Epithelial cell of esophagus (primary cell): Measurements from ENCODE around the gene KIAA1217.
A peak's percentile ranks its signal among the peaks of the same experiment; 100 is the strongest.

Experiments
- DNase-seq: peaks from one replicate; pipeline ENCODE4 v3.0.0; 2010; ENCODE audit warnings: low read depth
- H3K4me3 ChIP-seq: 2 replicates; pipeline ENCODE4 v1.5.1; 2011; ENCODE audit warnings: mild to moderate bottlenecking, low read length, control low read depth
- TF ChIP-seq, protein P1 (sequence below): IDR thresholded peaks from 2 replicates; pipeline ENCODE4 v1.5.1; 2011; ENCODE audit warnings: low read depth, mild to moderate bottlenecking, low read length, control low read depth, inconsistent platforms; ENCODE audit not compliant: insufficient read depth; ENCODE audit errors: missing control alignments

KIAA1217 gene

GRCh38 chr10:24358022-24358421 lies 149.1 kb downstream of the KIAA1217 start:
- no peak for DNase-seq
- no peak overlapping the region for H3K4me3 ChIP-seq
- TF ChIP-seq, protein P1, sequence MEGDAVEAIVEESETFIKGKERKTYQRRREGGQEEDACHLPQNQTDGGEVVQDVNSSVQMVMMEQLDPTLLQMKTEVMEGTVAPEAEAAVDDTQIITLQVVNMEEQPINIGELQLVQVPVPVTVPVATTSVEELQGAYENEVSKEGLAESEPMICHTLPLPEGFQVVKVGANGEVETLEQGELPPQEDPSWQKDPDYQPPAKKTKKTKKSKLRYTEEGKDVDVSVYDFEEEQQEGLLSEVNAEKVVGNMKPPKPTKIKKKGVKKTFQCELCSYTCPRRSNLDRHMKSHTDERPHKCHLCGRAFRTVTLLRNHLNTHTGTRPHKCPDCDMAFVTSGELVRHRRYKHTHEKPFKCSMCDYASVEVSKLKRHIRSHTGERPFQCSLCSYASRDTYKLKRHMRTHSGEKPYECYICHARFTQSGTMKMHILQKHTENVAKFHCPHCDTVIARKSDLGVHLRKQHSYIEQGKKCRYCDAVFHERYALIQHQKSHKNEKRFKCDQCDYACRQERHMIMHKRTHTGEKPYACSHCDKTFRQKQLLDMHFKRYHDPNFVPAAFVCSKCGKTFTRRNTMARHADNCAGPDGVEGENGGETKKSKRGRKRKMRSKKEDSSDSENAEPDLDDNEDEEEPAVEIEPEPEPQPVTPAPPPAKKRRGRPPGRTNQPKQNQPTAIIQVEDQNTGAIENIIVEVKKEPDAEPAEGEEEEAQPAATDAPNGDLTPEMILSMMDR: no peak

DNA sequence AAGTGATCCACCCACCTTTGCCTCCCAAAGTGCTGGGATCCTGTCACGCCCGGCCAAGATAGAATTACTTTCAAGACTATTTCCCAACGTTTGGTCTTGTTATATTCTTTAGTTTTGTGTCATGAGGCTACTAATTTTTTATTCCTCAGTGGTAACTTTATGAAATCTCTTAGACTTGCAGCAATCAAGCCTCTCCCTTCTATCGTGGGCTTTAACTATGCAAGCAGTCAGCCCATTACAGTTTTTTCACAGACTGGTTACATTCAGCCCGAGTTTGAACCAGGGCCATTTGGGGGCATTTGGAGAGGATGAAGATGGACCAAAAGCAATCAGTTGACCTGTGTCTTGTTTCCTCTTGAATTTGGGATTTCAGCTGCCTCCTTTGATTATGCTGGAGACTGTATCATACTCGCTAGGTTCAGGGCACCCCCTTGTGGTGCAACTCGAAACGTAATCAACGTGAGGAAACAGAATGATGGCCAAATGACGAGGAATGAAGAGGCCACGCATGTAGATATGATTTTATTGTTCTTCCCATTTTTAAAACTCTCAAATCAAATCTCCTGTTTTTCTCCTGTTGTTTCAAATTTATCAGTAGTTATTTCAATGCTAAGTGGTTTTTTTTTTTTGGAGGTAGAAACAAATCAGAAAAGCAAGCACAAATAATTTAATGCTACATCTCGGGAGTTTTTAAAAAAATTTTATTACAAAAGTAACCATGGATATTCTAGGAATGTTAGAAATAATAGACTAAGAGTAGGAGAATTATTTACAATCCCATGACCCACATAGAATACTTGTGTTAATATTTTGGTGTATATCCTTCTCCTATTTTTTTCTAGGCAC lies 151.6 kb downstream of the KIAA1217 start:
- TF ChIP-seq, protein P1: peak; percentile 81
- DNase-seq: peak; percentile 79
- no peak overlapping the region for H3K4me3 ChIP-seq

DNA sequence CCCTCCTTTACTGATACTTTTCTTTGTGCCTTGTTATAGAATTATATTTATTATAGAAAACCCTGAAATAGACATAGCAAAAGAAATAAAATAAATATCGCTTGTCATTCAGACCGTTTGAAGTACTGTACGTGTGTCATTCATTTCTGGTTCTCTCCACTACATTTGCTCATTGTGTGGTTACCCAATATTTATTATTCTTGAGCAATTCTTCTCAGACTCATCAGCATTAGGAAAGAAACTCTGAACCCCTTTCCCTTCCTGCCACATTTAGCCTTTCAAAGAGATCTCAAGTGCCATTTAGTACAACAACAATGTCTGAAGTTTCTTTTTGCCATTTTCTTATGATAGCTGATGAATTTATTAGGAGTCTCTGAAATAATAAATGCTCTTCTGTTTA lies 154.1 kb downstream of the KIAA1217 start:
- DNase-seq: peak; percentile 79
- no peak overlapping the region for H3K4me3 ChIP-seq
- TF ChIP-seq, protein P1: no peak

DNA sequence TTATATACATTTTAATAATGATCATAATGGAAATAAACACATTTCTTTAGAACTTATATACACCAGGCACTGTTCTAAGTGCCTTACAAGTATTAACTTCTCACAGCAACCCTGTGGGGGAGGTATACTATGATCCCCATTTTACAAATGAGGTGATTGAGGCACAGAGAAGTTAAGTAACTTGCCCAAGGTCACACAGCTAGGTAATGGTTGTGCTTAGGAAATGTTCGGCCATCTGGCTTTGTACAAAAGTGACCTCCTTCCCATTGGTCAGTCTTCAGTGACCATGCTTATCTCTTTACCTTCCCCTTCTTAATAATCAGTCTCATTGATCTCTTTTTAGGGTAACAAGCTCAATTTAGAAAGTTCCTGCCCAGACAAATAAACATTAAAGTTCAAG lies 158.8 kb downstream of the KIAA1217 start:
- TF ChIP-seq, protein P1: no peak
- DNase-seq: no peak
- H3K4me3 ChIP-seq: no peak overlapping the region

DNA sequence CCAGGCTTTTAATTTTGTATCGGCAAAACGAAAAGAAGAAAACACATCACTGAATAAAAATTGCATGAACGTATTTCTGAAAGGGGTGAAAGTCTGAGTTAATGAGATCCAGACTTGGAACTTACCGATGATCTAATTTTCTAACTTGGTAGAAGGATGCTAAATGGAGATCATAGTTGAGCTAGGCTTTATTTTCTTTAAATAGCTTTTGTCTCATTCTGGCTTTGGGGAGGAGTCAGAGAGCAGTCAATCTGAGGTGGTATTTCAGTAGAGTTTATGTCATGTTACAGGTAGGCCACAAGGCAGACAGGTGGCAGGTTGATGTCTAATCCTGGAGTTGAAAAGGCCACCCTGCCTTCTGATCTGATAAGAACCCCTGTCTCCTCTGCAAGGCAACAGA lies 161.9 kb downstream of the KIAA1217 start:
- no peak overlapping the region for H3K4me3 ChIP-seq
- TF ChIP-seq, protein P1: no peak
- DNase-seq: no peak

DNA sequence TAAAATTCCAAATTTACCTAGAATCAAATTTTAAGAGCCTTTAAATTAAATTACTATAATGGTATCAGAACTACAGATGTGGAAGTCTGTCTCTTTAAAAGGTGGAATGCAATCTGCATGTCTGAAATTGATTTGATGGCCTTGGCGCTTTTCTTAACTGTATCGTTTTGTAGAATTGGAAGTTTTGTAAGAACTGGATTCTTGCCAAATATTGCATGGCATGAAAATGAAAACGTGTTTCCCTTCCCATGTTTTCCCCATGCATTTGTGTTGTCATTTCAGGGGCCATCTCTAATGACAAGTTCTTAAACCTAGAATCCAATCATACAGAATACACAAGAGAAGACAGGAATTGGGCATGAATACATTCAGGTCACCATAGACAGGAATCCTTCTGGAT lies 162.5 kb downstream of the KIAA1217 start:
- DNase-seq: no peak
- TF ChIP-seq, protein P1: no peak
- no peak overlapping the region for H3K4me3 ChIP-seq
